HG03442 (cell line): Measurements from ENCODE around the gene ASTN2.

ENCODE experiments used
- ATAC-seq: cut with Tn5 transposase; IDR thresholded peaks from one replicate; pipeline ENCODE4 v1.9.1; 2021; ENCODE audit warnings: mild to moderate bottlenecking, moderate library complexity; ENCODE audit not compliant: unreplicated experiment

ASTN2 gene

GRCh38 chr9:117258184-117258866, 156.5 kb downstream of the ASTN2 start:
- ATAC-seq, result no peak

DNA sequence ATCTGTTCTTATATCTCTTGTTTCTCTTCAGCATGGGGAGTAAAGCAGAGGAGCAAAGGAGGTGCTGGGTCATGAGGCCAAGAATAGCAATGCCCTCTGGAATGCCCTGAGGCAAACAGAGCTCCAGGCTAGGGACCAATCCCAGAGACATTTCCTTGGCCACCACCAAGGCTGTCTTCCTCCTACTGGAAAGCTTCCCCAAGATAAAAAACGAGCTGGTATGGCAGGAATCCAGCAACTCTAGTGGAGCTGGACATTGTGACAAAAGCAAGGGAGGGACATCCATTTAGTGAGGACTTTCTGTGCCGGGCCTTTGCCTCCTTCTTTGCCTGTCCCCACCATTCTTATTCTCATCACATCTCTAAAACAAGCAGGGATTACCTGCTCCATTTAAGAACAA, 161.6 kb downstream of the ASTN2 start:
- no peak for ATAC-seq

DNA sequence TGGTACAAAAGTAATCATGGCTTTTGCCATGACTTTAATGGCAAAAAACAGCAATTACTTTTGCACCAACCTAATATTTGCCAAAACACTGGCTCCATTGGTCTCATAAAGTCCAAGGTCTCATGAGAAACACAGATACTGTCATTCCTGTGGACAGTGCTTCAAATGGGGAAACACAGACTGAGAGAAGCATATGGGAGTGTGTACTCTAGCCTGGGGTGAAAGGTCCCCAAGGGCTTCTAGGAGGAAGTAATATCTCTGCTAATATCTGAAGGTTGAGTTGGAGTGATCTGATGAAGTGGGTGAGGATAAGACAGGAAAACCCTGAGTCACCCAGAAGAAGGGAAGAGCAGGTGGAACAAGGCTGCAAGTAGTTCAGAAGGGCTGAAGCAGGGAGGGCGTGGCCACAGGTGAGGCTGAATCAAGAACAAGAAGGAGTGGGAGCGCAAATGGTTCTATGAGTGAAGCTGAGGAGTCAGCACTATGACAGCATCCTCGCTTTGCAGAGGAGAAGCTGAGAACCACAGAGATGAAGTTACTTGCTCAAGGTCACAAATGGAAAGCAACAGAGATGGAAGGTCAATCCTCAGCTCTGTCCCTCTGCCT, 164.1 kb downstream of the ASTN2 start:
- ATAC-seq, result no peak

DNA sequence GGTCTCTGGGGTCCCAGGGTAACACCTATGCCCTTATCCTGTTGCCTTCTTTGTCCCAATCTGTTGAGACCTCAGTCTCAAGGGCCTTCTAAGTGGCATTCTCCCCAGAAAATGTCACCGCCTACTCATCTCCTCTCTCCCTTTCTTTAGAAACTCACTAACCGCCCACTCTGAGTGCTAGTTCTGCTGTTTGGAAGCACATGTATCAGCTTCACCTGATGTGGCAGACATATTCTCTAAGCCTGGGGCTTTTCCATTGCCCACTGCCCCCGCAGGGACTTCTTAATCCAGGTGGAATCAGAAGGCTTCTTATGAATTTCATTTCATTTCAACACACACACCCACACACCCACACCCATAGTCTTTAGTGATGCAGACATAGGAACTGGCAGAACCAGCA, 165.1 kb downstream of the ASTN2 start:
- ATAC-seq, result no peak

- ATAC-seq, result no peak
Measured at GRCh38 chr9:117247266-117247665, 167.6 kb downstream of the ASTN2 start.

DNA sequence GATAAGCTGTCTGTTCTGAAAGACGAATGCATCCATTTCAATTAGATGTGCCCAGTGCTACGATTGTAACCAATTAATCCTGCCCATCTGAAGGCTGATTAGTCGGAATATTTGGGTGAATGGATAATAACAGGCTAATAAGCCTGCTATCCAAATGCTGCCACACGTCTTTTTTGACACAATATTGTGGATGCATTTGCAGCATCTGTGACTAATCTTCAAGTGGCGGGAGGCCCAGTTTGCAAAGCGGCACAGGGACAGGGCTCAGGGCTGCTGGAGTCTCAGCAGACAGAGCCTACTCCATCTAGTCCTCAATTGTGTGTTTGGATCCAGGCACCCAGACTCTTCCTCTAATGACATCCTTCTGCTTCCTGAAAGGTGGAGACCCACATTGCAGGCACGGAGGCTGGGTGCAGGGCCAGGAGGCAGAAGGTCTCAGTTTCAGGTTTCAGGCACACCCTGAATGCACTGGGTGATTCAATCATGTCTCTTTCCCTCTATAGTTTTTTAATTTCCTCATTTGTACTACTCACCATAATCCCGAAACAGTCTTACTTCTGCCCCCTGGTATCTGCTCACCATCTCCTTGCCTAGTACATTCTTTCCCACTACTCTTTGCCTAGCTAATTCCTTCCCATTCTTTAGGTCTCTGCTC, 169.6 kb downstream of the ASTN2 start:
- ATAC-seq, result no peak

DNA sequence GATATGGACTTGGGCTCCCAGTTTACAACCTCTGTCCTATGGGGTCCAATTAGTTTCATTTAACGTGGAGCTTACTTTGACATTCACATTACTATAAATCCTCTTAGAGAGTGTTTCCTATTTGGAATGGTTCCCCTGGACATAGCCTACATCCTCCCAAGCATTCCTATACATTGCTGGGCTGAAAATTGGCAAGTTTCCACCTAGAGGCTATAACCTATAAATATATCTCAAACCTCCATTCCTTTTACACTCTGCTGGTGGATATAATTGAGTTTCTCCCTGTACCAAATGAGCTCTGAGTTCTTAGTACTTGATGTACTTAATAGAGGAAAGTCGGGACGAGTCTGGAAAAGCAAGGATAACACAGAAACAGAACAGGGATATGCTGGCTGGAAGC, 172.8 kb downstream of the ASTN2 start:
- ATAC-seq, result no peak

DNA sequence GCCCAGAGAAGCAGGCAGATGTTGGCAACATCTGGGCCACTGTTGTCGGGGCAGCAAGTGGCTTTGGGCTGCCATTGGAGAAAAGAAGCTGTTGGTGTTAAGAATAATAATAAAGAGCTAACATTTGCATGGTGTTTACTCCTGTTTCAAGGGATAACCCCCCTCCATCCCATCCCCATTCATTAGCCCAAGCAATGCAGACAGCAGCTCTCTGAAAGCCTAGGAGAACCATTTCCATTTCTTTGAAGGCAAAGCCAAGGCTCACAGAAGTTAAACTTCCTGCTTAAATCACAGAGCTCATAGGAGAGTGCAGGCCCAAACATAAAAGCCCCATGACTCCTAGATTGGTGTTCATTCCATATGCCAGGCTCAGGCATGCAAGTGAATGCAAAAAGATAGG, 175.4 kb downstream of the ASTN2 start:
- no peak for ATAC-seq

DNA sequence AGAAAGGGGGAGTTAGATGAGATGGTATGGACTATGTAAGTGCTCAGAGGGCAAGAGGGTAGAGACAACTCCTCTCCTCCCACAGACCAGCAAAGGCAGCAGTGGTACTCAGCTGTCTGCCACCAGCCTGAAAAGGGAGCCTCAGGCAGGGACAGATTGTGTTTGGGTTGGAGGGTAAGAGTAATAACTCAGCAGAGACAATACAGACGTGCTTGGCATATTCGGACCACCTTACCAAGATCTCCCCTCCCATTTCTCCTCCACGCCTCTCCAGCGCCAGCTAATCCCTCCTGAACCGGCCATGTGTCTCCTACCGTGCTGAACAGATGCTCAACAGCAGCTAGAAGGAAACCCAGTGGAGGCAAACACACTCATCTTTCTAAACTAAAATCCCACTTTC, 180.8 kb downstream of the ASTN2 start:
- ATAC-seq, result no peak

DNA sequence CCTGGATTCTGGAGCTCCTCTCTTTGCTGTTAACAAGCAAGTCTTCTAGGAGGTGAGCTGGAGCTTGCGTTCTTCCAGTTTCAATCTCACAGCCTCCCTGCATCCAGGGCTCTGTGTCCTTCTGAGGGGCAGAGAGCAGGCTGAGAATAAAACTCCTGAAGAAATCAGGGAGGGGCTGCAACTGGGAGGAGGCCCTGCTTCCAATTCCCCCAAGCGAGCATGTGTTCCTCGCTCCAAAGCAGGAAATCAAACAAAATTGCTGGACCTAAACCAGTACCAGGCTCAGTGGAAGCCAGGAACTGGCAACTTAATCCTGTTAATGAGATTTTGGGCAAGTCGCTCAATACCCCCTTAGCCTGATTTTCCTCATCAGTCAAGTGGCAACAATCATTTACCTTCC, 181.8 kb downstream of the ASTN2 start:
- ATAC-seq, result no peak

GRCh38 chr9:117232281-117232680, 182.6 kb downstream of the ASTN2 start:
- ATAC-seq, result no peak

DNA sequence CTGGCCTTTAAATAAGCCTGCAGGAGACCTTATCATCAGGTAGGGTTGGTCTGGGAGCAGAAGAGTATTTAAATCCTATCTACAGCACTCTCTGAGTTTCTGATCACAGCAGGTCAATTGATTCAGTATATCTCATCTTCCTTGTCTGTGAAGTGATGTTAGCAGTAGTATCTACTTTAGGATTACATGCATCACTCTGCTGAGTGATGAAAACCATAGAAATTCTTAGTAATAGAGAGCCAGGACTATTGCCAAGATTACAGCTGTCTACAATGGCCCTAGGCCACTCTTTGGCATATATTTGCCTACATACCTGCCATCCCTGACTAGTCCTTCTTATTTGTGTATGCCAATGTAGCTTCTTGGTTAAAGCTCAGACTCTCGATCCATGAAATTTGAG, 183.8 kb downstream of the ASTN2 start:
- ATAC-seq, result no peak

DNA sequence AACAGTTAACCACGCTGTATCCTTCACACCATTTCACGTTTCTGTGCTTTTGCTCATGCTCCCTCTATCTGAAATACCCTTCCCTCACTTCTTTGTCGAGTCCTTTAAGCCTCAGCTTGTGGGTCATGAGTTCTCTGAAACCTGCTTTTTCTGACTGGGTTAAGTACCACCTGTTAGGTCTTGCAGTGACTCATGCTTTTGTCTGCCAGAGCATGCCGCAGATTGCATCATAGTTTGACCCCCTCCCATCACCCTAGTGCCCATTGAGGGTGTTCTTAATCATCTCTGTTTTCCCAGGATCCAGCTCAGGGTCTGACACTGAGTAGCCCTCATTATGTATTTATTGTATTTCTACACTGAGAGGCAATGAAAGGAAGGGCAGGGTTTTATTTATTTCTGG, 190.2 kb downstream of the ASTN2 start:
- ATAC-seq, result no peak

DNA sequence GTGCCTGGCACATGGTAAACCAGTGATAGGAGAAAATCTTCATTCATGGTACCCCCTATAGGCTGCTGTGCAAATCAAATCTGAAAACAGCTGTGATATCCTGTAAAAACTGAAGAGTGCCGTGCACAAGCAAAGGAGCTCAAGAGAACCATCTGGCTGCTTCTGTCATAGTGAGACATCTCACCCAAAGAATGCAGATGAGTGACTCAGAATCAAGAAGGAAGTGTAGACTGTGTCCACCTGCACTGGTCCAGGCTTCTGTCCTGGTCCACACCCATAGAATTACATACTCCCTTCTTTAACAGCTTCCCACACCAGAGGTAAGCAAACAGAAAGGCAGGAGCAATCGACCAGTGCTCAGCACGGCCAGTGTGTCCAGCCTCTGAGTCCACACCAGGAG, 195.9 kb downstream of the ASTN2 start:
- no peak for ATAC-seq

GRCh38 chr9:117214416-117214815, 200.4 kb downstream of the ASTN2 start:
- ATAC-seq, result no peak

DNA sequence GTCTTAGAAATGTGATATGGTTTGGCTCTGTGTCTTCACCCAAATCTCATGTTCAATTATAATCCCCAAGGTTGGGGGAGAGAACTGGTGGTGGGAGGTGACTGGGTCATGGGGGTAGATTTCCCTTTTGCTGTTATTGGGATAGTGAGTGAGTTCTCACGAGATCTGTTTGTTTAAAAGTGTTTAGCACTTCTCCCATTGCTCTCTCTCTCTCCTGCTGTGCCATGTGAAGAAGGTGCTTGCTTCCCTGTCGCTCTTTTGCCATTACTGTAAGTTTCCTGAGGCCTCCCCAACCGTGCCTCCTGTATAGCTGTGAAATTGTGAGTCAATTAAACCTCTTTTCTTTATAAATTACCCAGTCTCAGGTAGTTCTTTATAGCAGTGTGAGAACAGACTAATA, 203.6 kb downstream of the ASTN2 start:
- ATAC-seq, result no peak

DNA sequence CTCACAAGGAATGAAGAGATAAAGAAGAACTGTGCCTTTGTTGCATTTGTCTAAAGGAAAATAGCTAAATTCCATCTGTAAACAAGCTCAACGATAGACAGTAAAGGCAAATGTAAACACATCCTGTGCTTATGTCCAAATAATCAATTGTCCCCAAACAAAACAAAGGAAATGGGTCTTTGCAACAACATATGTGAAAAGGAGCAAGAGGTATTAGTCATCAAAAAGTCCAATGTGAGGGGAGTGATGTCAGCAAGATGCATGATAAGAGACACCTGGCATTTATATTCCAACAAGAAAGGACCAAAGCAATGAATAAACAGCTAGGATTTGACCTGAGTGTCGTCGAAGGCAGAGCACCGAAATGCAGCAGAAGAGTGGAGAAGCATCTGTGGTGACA, 209.1 kb downstream of the ASTN2 start:
- ATAC-seq, result no peak

- ATAC-seq, result no peak
Measured at GRCh38 chr9:117204971-117205370, 209.9 kb downstream of the ASTN2 start.

- no peak for ATAC-seq
Measured at GRCh38 chr9:117191504-117192261, 223.2 kb downstream of the ASTN2 start.

- ATAC-seq, result no peak
Measured at GRCh38 chr9:117189121-117189520, 225.7 kb downstream of the ASTN2 start.

GRCh38 chr9:117188394-117188793, 226.5 kb downstream of the ASTN2 start:
- no peak for ATAC-seq

GRCh38 chr9:117187498-117187897, 227.4 kb downstream of the ASTN2 start:
- ATAC-seq, result no peak
